Measurements from ENCODE around the gene HS6ST2. TPM values are rescaled to one million over a fixed set of nuclear protein-coding genes. Genes with fewer than 3 reads are reported as not detected.

HS6ST2 gene
- total RNA-seq, 1 donor from 2014 or later = 43.2 TPM

GRCh38 chrX:132916349-132916748 lies 42.1 kb downstream of the HS6ST2 start:
- no peaks in the 10 kb centered on the region for H3K27me3 Mint-ChIP-seq (ENCODE audit: insufficient read depth, low read depth)
- H3K79me2 ChIP-seq (ENCODE audit: low read depth) = no peaks in the 10 kb centered on the region
- peaks cover 4% of the 10 kb centered on the region for H3K36me3 Mint-ChIP-seq
- no peak overlapping the region for H3K4me3 Mint-ChIP-seq
- H4K20me1 ChIP-seq (ENCODE audit: low read depth) = no peaks in the 10 kb centered on the region
- no peaks in the 10 kb centered on the region for H3F3A ChIP-seq (ENCODE audit: low read depth)
- H3K4me3 ChIP-seq = no peak overlapping the region
- TF ChIP-seq EZH2phosphoT487 (IDR thresholded peaks at IDR 0.05) = no peak
- no peaks in the 10 kb centered on the region for H3K27me3 ChIP-seq
- no peak overlapping the region for H3K27ac ChIP-seq
- no peaks in the 10 kb centered on the region for H3K9me3 ChIP-seq (ENCODE audit: low read depth)
- no peak overlapping the region for H3K27ac Mint-ChIP-seq
- H3K36me3 ChIP-seq = no peaks in the 10 kb centered on the region
- no peak overlapping the region for H3K4me2 ChIP-seq
- DNase-seq (ENCODE audit: low spot score) = no peak
- no peak overlapping the region for H2AFZ ChIP-seq (replicated peaks)
- peaks cover 7% of the 10 kb centered on the region for H3K4me1 ChIP-seq
- peaks cover 18% of the 10 kb centered on the region for H3K4me1 Mint-ChIP-seq
- peaks cover 7% of the 10 kb centered on the region for H3K9me3 Mint-ChIP-seq
- no peak overlapping the region for H3K9ac ChIP-seq

GRCh38 chrX:132909643-132910042 lies 48.8 kb downstream of the HS6ST2 start:
- peaks cover 5% of the 10 kb centered on the region for H3K36me3 Mint-ChIP-seq
- H3K4me2 ChIP-seq = no peak overlapping the region
- H3K9ac ChIP-seq = no peak overlapping the region
- no peaks in the 10 kb centered on the region for H3K36me3 ChIP-seq
- H2AFZ ChIP-seq (replicated peaks) = no peak overlapping the region
- peaks cover 6% of the 10 kb centered on the region for H3F3A ChIP-seq (ENCODE audit: low read depth)
- H3K27me3 Mint-ChIP-seq (ENCODE audit: insufficient read depth, low read depth) = no peaks in the 10 kb centered on the region
- peaks cover 9% of the 10 kb centered on the region for H3K4me1 ChIP-seq
- no peak for DNase-seq (ENCODE audit: low spot score)
- TF ChIP-seq EZH2 (IDR thresholded peaks at IDR 0.05) (no peak), EZH2phosphoT487 (IDR thresholded peaks at IDR 0.05) (no peak), CTCF (IDR thresholded peaks at IDR 0.05) (no peak)
- H3K27ac Mint-ChIP-seq = no peak overlapping the region
- H3K4me3 ChIP-seq = no peak overlapping the region
- H3K27me3 ChIP-seq = no peaks in the 10 kb centered on the region
- H3K79me2 ChIP-seq (ENCODE audit: low read depth) = no peaks in the 10 kb centered on the region
- no peak overlapping the region for H3K27ac ChIP-seq
- H3K9me3 ChIP-seq (ENCODE audit: low read depth) = peaks cover 4% of the 10 kb centered on the region
- H4K20me1 ChIP-seq (ENCODE audit: low read depth) = no peaks in the 10 kb centered on the region
- peaks cover 16% of the 10 kb centered on the region for H3K9me3 Mint-ChIP-seq
- H3K4me3 Mint-ChIP-seq = no peak overlapping the region
- peaks cover 36% of the 10 kb centered on the region for H3K4me1 Mint-ChIP-seq

GRCh38 chrX:132908891-132909290 lies 49.5 kb downstream of the HS6ST2 start:
- Mint-ChIP-seq H3K27me3 (ENCODE audit: insufficient read depth, low read depth) (no peaks in the 10 kb centered on the region), H3K4me3 (no peak overlapping the region), H3K36me3 (peaks cover 5% of the 10 kb centered on the region), H3K4me1 (peaks cover 30% of the 10 kb centered on the region), H3K9me3 (peaks cover 16% of the 10 kb centered on the region), H3K27ac (no peak overlapping the region)
- H3F3A ChIP-seq (ENCODE audit: low read depth) = peaks cover 6% of the 10 kb centered on the region
- H3K9ac ChIP-seq = no peak overlapping the region
- no peak overlapping the region for H2AFZ ChIP-seq (replicated peaks)
- H3K27ac ChIP-seq = no peak overlapping the region
- no peak overlapping the region for H3K4me3 ChIP-seq
- no peaks in the 10 kb centered on the region for H3K27me3 ChIP-seq
- no peaks in the 10 kb centered on the region for H4K20me1 ChIP-seq (ENCODE audit: low read depth)
- no peaks in the 10 kb centered on the region for H3K79me2 ChIP-seq (ENCODE audit: low read depth)
- H3K4me1 ChIP-seq = peaks cover 4% of the 10 kb centered on the region
- no peak for TF ChIP-seq EZH2phosphoT487 (IDR thresholded peaks at IDR 0.05)
- TF ChIP-seq EZH2 (IDR thresholded peaks at IDR 0.05) = no peak
- TF ChIP-seq CTCF (IDR thresholded peaks at IDR 0.05) = no peak
- H3K36me3 ChIP-seq = no peaks in the 10 kb centered on the region
- peaks cover 4% of the 10 kb centered on the region for H3K9me3 ChIP-seq (ENCODE audit: low read depth)
- H3K4me2 ChIP-seq = no peak overlapping the region
- DNase-seq (ENCODE audit: low spot score) = peak; percentile 53

- H2AFZ ChIP-seq (replicated peaks) = no peak overlapping the region
- H3K36me3 ChIP-seq = no peaks in the 10 kb centered on the region
- no peak overlapping the region for H3K4me3 ChIP-seq
- Mint-ChIP-seq H3K4me3 (no peak overlapping the region), H3K4me1 (no peaks in the 10 kb centered on the region), H3K9me3 (peaks cover 6% of the 10 kb centered on the region), H3K36me3 (peaks cover 2% of the 10 kb centered on the region), H3K27ac (no peak overlapping the region), H3K27me3 (ENCODE audit: insufficient read depth, low read depth) (peaks cover 2% of the 10 kb centered on the region)
- no peaks in the 10 kb centered on the region for H3K79me2 ChIP-seq (ENCODE audit: low read depth)
- no peaks in the 10 kb centered on the region for H3F3A ChIP-seq (ENCODE audit: low read depth)
- H3K4me1 ChIP-seq = no peaks in the 10 kb centered on the region
- H4K20me1 ChIP-seq (ENCODE audit: low read depth) = no peaks in the 10 kb centered on the region
- peaks cover 7% of the 10 kb centered on the region for H3K9me3 ChIP-seq (ENCODE audit: low read depth)
- H3K9ac ChIP-seq = no peak overlapping the region
- no peak for TF ChIP-seq EZH2phosphoT487 (IDR thresholded peaks at IDR 0.05)
- no peak for TF ChIP-seq CTCF (IDR thresholded peaks at IDR 0.05)
- TF ChIP-seq EZH2 (IDR thresholded peaks at IDR 0.05) = no peak
- no peaks in the 10 kb centered on the region for H3K27me3 ChIP-seq
- no peak overlapping the region for H3K4me2 ChIP-seq
- no peak for DNase-seq (ENCODE audit: low spot score)
- no peak overlapping the region for H3K27ac ChIP-seq
Observed at GRCh38 chrX:132900633-132901293, 57.7 kb downstream of the HS6ST2 start.

All from neural progenitor cell (in vitro differentiated cells).